ENCODE measurements around the gene CLEC3B. TPM values are rescaled to one million over a fixed set of nuclear protein-coding genes. Genes with fewer than 3 reads are reported as not detected.
"Not testable (repeated sequence)": the region's sequence is repeated elsewhere in the genome, so short reads cannot be mapped to it uniquely, and the experiment has no call there.

Gene CLEC3B
- total RNA-seq, 3 donors from 2014 or later: 0.30 to 0.40 (median 0.38) TPM

DNA sequence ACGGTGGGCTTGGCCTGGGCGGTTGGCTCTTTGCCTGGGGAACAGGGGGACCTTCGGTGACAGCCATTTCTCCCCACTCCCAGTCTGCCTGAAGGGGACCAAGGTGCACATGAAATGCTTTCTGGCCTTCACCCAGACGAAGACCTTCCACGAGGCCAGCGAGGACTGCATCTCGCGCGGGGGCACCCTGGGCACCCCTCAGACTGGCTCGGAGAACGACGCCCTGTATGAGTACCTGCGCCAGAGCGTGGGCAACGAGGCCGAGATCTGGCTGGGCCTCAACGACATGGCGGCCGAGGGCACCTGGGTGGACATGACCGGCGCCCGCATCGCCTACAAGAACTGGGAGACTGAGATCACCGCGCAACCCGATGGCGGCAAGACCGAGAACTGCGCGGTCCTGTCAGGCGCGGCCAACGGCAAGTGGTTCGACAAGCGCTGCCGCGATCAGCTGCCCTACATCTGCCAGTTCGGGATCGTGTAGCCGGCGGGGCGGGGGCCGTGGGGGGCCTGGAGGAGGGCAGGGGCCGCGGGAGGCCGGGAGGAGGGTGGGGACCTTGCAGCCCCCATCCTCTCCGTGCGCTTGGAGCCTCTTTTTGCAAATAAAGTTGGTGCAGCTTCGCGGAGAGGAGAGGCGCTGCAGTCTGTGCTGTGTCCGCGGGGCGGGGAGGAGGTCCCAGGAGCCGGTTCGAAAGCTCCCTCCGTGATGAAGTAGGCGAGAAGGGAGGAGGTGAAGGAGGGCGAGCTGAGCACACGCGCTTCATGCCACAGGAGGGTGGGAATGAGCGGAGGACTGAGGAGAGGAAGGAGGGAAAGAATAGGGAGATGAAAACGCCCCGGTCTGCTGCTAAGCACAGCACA lies 9.6 kb downstream of the CLEC3B start:
- Mint-ChIP-seq H3K27me3 (ENCODE audit: low read depth) (peaks cover 35% of the 10 kb centered on the region), H3K9me3 (no peaks in the 10 kb centered on the region), H3K4me1 (ENCODE audit: low read depth) (peaks cover 28% of the 10 kb centered on the region), H3K4me3 (peak overlapping the region; percentile 80), H3K36me3 (ENCODE audit: insufficient read depth) (no peaks in the 10 kb centered on the region)
- ATAC-seq: peak in 1 of 2 donors; percentile 35
- DNase-seq: peak; percentile 11

DNA sequence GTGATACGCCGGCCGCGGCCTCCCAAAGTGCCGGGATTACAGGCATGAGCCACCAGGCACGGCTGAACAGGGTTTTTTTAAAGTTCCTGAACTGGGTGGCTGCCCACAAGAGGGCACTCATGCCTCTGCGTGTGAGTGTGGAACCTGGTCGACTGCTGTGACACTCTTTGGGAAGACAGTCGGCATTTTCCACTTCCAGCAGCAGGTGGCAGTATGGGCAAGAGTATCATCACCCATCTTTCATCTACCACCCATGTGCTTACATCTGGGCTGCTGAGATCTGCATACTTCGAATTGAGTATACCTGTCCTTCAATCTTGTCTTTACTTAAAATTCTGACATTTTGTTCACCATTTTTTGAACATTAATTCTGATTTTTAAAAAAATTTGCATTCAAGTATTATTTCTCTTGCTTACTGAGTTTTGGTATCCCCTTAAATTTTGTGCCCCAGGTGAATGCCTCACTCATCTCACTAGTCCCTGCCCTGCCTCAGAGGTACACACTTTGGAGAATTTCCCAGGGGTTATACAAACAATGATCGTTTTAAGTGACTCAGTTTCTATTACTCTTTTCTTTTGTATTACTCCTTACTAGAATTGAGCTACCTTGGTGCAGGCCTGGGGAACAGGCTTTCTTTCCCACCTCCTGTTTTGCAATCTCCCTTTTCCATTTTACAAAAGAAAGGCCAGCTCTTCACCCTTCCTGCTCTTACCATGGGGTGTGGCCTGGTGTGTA lies 11.8 kb downstream of the CLEC3B start:
- Mint-ChIP-seq H3K9me3 (no peaks in the 10 kb centered on the region), H3K4me1 (ENCODE audit: low read depth) (peaks cover 43% of the 10 kb centered on the region), H3K36me3 (ENCODE audit: insufficient read depth) (no peaks in the 10 kb centered on the region), H3K27me3 (ENCODE audit: low read depth) (peaks cover 31% of the 10 kb centered on the region), H3K4me3 (peak overlapping the region; percentile 74)
- DNase-seq (peak; percentile 88), ATAC-seq (peak; percentile 86 to 88)

DNA sequence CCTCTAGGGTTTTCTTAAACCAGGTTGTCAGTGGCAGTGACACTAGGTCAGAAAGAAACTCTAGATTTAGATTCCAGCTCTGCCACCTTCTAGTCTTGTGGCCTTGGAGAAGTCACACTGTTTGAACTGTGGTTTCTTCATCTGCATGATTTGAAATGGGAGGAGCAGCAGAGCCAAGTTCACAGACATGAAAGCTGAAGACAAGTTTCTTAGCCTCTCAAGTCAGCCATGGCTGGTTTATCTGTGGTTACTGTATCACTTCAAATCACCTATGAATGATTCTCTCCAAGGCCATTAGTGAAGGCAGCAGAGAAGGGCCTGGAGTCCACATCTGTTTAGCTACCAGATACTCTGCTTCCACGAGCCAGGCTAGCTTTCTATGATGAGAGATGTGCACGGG lies 15.6 kb downstream of the CLEC3B start:
- Mint-ChIP-seq H3K36me3 (ENCODE audit: insufficient read depth) (no peaks in the 10 kb centered on the region), H3K9me3 (no peaks in the 10 kb centered on the region), H3K4me3 (no peak overlapping the region), H3K27me3 (ENCODE audit: low read depth) (peaks cover 12% of the 10 kb centered on the region), H3K4me1 (ENCODE audit: low read depth) (peaks cover 19% of the 10 kb centered on the region)
- DNase-seq (no peak), ATAC-seq (no peak)

DNA sequence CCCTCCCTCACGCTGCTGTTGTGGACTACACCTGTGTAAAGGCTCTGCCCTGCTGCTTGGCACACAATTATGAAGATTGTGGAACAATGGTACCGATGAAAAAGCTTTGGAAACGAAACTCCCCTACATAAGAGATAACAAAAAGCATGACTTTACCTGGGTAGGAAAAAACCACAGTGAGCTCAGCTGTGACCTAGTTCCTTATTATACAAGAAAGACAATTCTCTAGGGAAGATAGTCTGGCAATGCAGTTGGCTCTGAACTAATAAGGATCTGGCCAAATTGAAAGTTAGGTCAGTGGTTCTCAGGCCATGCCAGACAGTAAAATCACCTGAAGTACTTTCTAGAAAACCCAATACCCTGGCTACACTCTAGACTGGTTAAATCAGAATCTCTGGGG lies 16.1 kb downstream of the CLEC3B start:
- ATAC-seq (no peak), DNase-seq (no peak)
- Mint-ChIP-seq H3K27me3 (ENCODE audit: low read depth) (peaks cover 7% of the 10 kb centered on the region), H3K4me3 (no peak overlapping the region), H3K9me3 (no peaks in the 10 kb centered on the region), H3K36me3 (ENCODE audit: insufficient read depth) (no peaks in the 10 kb centered on the region), H3K4me1 (ENCODE audit: low read depth) (peaks cover 17% of the 10 kb centered on the region)

DNA sequence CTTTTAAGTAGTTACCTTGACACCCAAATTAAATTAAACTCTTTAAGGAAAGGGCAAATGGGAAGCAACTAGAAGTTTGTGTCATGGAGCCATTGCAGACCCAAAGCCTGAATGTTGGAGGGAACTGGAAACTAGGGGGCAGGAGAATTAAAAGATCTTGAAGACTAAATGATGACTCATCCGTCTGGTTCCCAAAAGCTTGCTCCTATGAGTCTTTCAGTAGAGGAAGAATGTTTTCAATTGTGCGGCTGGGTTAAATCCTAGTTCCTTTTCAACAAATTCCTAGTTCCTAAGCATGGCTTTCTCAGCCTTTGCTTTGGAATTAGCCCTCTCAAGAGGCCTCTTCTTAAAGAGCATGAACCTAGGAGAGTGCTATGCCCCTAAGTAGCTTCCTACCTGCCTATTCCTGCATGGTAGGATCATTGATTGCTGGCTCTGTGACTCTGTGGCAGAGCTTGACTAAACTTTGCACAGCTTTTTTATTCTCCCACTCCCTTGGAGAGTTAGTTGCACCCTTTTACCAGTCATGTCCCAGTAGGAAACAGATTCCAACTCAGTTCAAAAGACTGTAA lies 17.7 kb downstream of the CLEC3B start:
- DNase-seq (no peak), ATAC-seq (no peak)
- peaks cover 17% of the 10 kb centered on the region for H3K4me1 Mint-ChIP-seq (ENCODE audit: low read depth)
- H3K36me3 Mint-ChIP-seq (ENCODE audit: insufficient read depth): no peaks in the 10 kb centered on the region
- H3K27me3 Mint-ChIP-seq (ENCODE audit: low read depth): peaks cover 5% of the 10 kb centered on the region
- no peaks in the 10 kb centered on the region for H3K9me3 Mint-ChIP-seq
- H3K4me3 Mint-ChIP-seq: no peak overlapping the region

DNA sequence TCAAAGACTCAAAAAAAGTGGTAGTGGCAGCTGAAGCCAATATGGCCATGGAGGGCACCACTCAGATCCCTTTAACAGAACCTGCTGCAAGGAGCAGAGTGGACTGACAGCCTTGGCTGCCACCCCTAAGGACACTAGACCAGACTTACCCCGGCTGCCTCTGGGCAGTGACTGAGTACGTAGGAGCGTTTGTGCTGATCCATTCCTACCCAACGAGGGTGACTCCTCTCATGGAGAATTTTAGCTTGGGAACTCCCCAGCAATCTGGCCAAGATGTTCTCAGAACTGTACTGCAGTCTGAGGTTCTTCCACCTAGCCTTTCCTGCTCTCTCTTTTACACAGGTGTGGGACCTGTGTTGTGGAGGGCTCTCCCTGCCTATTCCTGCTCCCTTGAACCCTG lies 22.1 kb downstream of the CLEC3B start:
- ATAC-seq (no peak), DNase-seq (no peak)
- Mint-ChIP-seq H3K4me1 (ENCODE audit: low read depth) (no peaks in the 10 kb centered on the region), H3K4me3 (no peak overlapping the region), H3K9me3 (no peaks in the 10 kb centered on the region), H3K36me3 (ENCODE audit: insufficient read depth) (no peaks in the 10 kb centered on the region), H3K27me3 (ENCODE audit: low read depth) (peaks cover 10% of the 10 kb centered on the region)

DNA sequence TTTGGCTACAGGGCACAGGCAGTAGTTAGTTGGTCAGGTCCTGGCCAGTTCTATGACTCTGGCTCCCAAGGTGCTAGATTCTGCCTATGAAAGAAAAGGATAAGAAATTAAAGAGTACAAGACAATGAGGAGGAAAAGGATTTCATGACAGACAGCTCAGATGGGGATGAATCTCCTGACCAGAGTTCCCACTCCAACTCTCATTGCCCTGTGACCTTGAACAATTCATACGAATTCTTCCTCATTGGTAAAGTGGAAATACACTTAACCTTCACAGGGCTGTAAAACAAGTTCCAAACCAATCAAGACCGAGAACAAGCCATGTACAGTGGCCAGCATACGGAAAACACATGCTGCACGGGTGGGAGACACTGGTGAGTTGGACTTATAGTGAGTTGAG lies 23.7 kb downstream of the CLEC3B start:
- H3K9me3 Mint-ChIP-seq: no peaks in the 10 kb centered on the region
- H3K36me3 Mint-ChIP-seq (ENCODE audit: insufficient read depth): no peaks in the 10 kb centered on the region
- no peak overlapping the region for H3K4me3 Mint-ChIP-seq
- peaks cover 4% of the 10 kb centered on the region for H3K4me1 Mint-ChIP-seq (ENCODE audit: low read depth)
- DNase-seq (no peak), ATAC-seq (no peak)
- H3K27me3 Mint-ChIP-seq (ENCODE audit: low read depth): peaks cover 10% of the 10 kb centered on the region

DNA sequence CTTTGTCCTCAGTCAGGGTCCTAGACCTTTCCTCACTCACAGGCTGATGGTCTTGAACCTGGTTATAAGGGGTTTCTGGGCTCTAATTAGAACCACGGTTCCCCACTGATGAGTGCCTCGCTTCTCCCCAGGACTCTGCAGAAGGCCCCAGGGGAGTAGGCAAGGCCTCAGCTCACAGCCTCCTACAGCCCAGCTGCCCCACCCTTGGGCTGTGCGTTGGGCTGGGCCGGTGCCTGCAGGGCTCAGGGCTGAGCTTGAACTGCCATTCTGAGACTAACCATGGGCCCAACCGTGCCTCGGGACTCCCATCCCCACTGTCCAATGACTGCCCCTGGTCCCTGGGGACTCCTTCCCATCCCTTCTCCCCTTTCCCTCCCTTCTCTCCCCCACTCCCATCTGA lies 25.6 kb downstream of the CLEC3B start:
- H3K27me3 Mint-ChIP-seq (ENCODE audit: low read depth): peaks cover 12% of the 10 kb centered on the region
- no peak overlapping the region for H3K4me3 Mint-ChIP-seq
- ATAC-seq: no peak
- no peaks in the 10 kb centered on the region for H3K36me3 Mint-ChIP-seq (ENCODE audit: insufficient read depth)
- DNase-seq: no peak
- H3K9me3 Mint-ChIP-seq: no peaks in the 10 kb centered on the region
- peaks cover 4% of the 10 kb centered on the region for H3K4me1 Mint-ChIP-seq (ENCODE audit: low read depth)

DNA sequence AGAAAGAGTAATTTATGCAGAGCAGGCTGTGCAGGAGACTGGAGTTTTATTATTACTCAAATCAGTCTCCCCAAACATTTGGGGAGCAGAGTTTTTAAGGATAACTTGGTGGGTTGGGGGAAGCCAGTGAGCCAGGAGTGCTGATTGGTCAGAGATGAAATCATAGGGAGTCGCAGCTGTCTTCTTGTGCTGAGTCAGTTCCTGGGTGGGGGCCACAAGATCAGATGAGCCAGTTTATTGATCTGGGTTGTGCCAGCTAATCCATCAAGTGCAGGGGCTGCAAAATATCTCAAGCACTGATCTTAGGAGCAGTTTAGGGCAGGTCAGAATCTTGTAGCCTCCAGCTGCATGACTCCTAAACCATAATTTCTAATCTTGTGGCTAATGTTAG lies 27.7 kb downstream of the CLEC3B start:
- not testable (repeated sequence) for DNase-seq; ATAC-seq; H3K4me1 Mint-ChIP-seq (ENCODE audit: low read depth); H3K4me3 Mint-ChIP-seq; H3K9me3 Mint-ChIP-seq; H3K36me3 Mint-ChIP-seq (ENCODE audit: insufficient read depth)
- peaks cover 15% of the 10 kb centered on the region for H3K27me3 Mint-ChIP-seq (ENCODE audit: low read depth)

DNA sequence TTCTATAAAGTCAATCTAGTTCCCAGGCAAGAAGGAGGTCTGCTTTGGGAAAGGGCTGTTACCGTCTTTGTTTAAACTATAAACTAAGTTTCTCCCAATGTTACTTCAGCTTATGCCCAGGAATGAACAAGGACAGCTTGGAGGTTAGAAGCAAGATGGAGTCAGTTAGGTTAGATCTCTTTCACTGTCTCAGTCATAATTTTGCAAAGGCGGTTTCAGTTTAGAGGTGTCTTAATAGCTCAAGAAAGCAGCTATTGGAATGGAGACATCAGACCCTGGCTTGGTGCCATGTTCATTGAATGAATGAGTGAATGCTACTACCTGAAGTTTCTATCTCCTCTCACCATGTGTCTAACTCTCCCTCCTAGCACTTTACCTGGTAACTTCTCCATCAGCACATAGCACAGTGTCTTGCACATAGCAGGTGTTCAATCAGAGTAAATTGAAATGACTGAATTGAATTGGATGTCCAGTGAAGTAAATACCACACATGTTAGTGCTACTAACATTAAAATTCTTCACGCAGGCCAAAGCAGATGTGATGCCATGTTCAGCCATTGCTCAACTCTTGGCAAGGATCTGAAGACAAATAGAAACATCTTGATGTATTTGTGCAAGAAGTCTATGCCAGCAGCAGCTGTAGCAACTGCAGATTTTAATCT lies 28.2 kb downstream of the CLEC3B start:
- no peak overlapping the region for H3K4me3 Mint-ChIP-seq
- H3K27me3 Mint-ChIP-seq (ENCODE audit: low read depth): peaks cover 14% of the 10 kb centered on the region
- DNase-seq (no peak), ATAC-seq (no peak)
- H3K36me3 Mint-ChIP-seq (ENCODE audit: insufficient read depth): no peaks in the 10 kb centered on the region
- no peaks in the 10 kb centered on the region for H3K9me3 Mint-ChIP-seq
- peaks cover 9% of the 10 kb centered on the region for H3K4me1 Mint-ChIP-seq (ENCODE audit: low read depth)

DNA sequence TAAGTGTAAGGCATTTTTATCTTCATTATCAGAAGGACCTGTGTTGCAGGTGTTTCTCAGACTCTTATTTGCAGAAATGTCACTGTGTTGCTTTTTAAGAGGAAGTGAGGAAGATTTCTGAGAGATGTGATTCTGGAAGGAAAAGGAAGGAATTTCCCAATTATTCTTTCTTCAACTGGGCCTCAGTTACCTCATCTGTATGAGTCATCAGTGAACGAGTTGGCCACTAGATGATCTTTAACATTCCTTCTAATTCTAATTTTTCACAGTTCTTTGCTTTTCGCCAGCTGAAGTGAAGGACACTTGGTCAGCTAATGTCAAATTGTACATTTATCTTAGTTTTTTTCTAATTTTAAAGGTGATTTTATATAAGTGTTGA lies 28.9 kb downstream of the CLEC3B start:
- no peaks in the 10 kb centered on the region for H3K36me3 Mint-ChIP-seq (ENCODE audit: insufficient read depth)
- H3K9me3 Mint-ChIP-seq: no peaks in the 10 kb centered on the region
- H3K4me1 Mint-ChIP-seq (ENCODE audit: low read depth): peaks cover 9% of the 10 kb centered on the region
- DNase-seq: no peak
- H3K4me3 Mint-ChIP-seq: no peak overlapping the region
- H3K27me3 Mint-ChIP-seq (ENCODE audit: low read depth): peaks cover 8% of the 10 kb centered on the region
- ATAC-seq: no peak

DNA sequence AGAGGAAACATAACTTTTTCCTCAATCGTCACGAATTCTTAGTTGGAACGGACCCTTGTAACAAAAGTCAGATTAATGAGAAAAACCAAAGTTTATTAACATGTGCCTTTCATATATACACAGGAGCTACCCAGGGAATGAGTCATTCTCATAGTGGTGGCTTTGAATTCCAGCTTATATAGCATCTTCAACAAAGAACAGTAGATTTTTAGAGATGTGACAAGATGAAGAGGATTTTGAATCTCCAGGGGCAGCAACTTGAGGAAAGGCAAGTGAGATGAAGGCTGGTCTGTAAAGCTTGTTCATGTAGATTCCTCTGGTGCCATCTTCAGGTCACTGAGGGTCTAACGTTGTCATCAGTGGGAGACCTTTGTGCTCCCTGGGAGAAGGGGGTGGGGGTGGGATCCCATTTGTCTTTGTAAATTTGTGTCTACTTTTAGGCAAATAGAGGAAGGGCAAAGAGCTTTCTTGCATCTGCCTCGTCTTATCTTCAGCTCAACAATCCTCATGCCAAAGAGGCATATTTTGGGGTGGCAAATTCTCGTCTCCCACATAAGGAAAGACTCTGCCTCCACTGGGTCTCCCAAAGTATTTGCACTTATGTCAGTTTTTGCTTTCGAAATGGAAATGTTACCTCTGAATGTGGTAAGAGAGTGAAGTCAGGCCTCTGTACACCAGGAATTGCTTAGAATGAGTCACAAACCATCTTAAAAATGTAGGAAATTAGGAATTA lies 29.5 kb downstream of the CLEC3B start:
- ATAC-seq (no peak), DNase-seq (no peak)
- Mint-ChIP-seq H3K4me3 (no peak overlapping the region), H3K4me1 (ENCODE audit: low read depth) (peaks cover 9% of the 10 kb centered on the region), H3K36me3 (ENCODE audit: insufficient read depth) (no peaks in the 10 kb centered on the region), H3K9me3 (no peaks in the 10 kb centered on the region), H3K27me3 (ENCODE audit: low read depth) (peaks cover 8% of the 10 kb centered on the region)

DNA sequence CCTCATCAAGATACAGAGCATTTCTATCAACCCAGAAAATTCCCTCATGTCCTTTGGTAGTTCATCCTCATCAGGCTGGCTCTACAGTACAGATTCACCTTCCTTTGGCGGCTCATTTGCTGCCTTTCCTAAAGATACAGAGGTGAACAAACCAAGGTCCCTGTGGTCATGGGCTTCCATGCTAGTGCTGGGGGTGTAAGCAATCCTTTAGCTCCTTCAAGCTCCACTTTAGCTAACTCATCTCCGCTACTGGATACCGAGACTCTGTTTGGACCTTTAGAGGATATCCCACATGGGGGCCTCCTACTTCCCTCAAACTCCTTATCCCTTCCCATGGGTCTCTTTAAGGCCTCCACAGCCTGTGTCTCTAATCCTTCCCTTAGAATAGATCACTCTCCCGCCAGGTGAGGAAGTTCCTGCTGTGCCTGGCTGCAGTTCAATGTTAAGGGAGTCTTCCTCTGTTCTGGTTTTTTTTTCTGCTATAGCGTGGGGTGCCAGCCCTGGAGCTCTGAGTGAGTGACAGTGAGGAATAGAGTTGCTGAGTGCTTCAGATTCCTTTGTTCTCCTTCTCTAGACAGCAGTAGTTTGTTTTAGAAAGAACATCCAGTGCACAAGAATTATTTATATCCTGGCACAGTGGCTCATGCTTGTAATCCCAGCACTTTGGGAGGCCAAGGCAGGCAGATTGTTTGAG lies 30.7 kb downstream of the CLEC3B start:
- Mint-ChIP-seq H3K36me3 (ENCODE audit: insufficient read depth) (no peaks in the 10 kb centered on the region), H3K4me3 (no peak overlapping the region), H3K27me3 (ENCODE audit: low read depth) (peaks cover 8% of the 10 kb centered on the region), H3K9me3 (no peaks in the 10 kb centered on the region), H3K4me1 (ENCODE audit: low read depth) (peaks cover 9% of the 10 kb centered on the region)
- no peak for DNase-seq
- no peak for ATAC-seq

All from activated T-cell treated with anti-CD3 and anti-CD28 coated beads, Interleukin-2, amount 50 U/mL, for 4 hours (primary cell).